Activated naive CD4-positive, alpha-beta T cell (primary cell): ENCODE data around the gene GOLPH3.
"Not testable (repeated sequence)": the region's sequence is repeated elsewhere in the genome, so short reads cannot be mapped to it uniquely, and the experiment has no call there.

ENCODE experiments used
- DNase-seq, 4 experiments: peaks; one replicate each; lab custom pipeline; 2025; lab: John Stamatoyannopoulos, UW

GOLPH3 gene

DNA sequence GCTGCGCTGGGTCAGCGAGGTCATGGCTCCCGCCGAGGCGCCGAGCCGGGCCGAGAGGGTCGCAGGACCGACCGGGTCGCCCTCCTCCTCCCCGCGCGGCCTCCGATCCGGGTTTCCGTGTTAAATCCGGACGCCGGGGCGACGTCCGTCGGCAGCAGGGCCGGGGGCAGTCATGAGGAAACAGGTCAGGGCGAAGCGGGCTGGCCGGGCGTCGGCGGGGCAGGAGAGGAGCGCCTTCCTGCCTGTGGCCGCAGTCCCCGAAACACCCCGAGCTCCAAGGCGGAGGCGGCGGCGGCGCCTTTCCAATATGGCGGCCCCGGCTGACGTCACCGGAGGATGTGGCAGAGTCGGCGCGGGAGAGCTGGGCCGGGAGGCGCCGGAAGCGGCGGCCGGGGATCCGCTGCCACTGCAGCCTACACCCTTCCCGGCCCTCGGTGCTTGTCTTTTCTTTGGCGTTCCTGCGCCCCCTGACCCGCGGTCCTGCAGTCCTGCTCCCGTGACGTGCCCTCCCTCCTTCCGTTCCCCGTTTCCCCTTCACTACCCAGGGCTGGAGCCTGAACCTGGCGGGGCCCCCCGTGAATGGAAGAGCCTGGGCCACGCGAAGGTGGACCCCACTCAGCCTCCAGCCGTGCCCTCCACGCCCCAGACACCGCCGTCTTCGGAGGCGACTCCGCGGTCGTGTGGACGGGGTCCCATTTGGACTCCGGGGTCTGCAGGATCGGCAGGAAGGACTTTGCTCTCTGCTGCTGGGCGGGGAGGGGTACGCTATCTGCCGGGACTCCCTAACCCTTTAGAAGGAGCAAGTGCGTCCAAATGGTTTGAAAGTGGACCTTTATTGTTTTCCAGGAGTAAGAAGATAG lies at the start of gene GOLPH3:
Gene GOLPH3 (minus strand): TSS at position 309 of the 860 bp plus-strand sequence. CDS start 285 bp downstream, at position 24.
- peak; percentile 75 to 90 (median 79) for DNase-seq

DNA sequence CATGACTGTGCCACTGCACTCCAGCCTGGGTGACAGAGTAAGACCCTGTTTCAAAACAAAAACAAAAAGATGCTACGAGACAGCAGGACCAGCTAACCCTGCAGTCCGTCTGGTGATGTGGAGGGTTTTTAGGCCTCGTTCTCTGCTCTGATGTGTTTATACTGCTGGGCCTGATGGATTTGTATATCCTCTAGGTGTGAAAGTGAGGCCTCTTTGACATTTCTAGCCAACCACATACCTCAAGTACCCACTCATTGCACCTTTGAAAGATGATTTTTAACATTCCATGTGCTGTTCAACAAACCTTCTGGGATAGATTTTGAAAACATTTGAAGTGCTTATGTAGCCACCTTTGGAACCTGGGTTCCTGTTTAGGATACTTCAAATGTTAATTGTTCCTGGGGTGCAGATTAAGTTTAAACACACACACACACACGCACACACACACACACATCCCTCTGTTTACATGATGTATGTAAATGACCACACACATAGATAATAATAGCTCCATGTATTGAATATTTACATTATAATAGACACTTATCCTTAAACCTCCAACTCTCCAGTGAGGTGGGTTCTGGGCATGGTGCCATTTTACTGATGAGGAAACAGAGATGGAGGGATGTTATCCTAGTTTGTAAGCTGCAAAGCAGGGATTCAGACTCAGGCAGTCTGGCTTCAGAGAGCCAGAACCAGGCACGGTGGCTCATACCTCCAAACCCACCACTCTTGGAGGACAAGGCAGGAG lies 48.8 kb upstream of the GOLPH3 start:
- no peak for DNase-seq

- no peak for DNase-seq
These were observed 43.8 kb upstream of the GOLPH3 start for GRCh38 chr5:32217886-32218396.

GRCh38 chr5:32214344-32214743 lies 40.2 kb upstream of the GOLPH3 start:
- DNase-seq, result not testable (repeated sequence)

- DNase-seq, result no peak
These were observed 36.0 kb upstream of the GOLPH3 start for GRCh38 chr5:32210151-32210550.

DNA sequence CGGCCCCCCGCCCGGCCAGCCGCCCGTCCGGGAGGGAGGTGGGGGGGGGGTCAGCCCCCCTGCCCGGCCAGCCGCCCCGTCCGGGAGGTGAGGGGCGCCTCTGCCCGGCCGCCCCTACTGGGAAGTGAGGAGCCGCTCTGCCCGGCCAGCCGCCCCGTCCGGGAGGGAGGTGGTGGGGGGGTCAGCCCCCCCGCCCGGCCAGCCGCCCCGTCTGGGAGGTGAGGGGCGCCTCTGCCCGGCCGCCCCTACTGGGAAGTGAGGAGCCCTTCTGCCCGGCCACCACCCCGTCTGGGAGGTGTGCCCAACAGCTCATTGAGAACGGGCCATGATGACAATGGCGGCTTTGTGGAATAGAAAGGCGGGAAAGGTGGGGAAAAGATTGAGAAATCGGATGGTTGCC lies 34.7 kb upstream of the GOLPH3 start:
- not testable (repeated sequence) for DNase-seq

DNA sequence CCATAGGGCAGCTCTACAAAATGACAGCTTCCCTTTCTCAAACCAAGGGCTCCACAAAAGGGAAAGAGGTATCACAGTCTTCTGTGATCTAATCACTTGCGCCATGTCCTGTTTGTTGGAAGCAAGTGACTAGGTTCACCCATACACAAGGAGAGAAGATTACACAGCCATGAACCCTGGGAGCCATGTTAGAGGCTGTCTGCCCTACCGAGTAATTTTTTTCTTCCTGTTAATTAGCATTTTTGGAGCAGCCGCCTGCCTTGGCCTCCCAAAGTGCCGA lies 33.2 kb upstream of the GOLPH3 start:
- DNase-seq, result no peak

DNA sequence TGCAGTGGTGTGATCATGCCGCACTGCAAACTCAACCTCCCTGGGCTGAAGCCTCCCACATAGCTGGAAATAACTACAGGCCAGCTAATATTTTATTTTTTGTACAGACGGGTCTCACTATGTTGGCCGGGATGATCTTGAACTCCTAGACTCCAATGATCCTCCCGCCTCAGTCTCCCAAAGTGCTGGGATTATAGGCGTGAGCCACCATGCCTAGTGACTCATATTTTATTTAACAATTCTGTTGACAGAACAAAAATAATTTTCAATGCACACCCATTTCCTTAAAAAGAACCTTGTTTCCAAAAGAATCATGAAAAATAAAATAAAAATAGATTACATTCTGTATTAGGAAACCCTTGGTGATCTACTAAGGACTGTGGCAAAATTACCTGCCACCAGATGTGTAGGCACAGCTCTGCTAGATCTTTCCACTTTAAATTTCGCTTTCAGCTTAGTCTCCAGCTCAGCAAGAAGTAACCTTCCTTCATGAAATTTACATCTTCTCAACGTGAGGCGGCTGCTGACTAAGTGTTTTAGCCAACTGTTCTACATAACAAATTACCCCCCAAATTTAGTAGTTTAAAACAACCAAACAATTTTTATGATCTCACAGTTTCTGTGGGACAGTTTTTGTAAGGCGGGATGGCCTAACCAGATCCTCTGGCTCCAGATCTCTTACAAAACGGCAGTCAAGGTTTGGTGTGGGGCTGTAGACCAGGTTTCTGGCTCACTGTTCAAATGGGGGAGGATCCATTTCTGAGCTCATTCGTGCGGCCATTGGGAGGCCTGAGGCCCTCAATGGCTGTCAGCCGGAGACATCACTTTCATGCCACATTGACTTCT lies 32.6 kb upstream of the GOLPH3 start:
- DNase-seq, result no peak

GRCh38 chr5:32206053-32206452 lies 31.9 kb upstream of the GOLPH3 start:
- DNase-seq, result no peak

- DNase-seq, result no peak
These were observed 28.3 kb upstream of the GOLPH3 start for GRCh38 chr5:32202394-32202793.

GRCh38 chr5:32201122-32201753 lies 27.1 kb upstream of the GOLPH3 start:
- DNase-seq, result no peak

GRCh38 chr5:32197032-32197431 lies 22.9 kb upstream of the GOLPH3 start:
- no peak for DNase-seq

GRCh38 chr5:32195265-32195664 lies 21.1 kb upstream of the GOLPH3 start:
- no peak for DNase-seq

DNA sequence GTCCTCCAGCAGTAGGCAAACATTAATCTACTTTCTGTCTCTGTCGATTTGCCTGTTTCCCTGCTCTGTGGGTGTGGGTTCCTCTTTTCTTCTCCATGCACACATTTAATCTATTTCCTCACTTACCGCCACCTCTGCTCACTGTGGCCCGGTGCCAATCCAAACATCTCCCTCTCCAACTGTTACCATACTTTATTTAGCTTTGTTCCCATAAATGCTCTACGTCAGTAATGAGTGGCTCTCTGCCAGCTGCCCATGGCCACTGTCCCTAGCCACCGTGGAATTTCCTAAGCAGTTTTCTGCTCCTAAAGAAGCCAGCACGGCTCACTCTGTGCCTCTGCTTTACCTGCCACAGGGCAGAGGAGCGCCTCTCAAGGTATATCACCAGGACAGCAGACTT lies 19.5 kb upstream of the GOLPH3 start:
- no peak for DNase-seq

- no peak for DNase-seq
These were observed 16.0 kb upstream of the GOLPH3 start for GRCh38 chr5:32190095-32190494.

DNA sequence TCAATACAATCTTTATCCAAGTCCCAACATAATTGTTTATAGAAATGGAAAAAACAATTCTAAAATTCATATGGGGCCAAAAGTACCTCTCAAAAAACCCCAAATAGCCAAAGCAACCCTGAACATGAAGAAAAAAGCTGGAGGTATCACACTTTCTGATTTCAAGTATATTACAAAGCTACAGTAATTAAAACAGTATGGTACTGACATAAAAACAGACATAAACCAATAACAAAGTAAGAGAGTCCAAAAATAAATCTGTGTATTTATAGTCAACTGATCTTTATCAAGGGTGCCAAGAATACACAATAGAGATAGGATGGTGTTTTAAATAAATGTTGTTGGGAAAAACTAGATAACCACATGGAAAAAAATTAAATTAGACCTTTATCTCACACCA lies 13.6 kb upstream of the GOLPH3 start:
- no peak for DNase-seq

GRCh38 chr5:32182463-32183063 lies 8.4 kb upstream of the GOLPH3 start:
- no peak for DNase-seq

DNA sequence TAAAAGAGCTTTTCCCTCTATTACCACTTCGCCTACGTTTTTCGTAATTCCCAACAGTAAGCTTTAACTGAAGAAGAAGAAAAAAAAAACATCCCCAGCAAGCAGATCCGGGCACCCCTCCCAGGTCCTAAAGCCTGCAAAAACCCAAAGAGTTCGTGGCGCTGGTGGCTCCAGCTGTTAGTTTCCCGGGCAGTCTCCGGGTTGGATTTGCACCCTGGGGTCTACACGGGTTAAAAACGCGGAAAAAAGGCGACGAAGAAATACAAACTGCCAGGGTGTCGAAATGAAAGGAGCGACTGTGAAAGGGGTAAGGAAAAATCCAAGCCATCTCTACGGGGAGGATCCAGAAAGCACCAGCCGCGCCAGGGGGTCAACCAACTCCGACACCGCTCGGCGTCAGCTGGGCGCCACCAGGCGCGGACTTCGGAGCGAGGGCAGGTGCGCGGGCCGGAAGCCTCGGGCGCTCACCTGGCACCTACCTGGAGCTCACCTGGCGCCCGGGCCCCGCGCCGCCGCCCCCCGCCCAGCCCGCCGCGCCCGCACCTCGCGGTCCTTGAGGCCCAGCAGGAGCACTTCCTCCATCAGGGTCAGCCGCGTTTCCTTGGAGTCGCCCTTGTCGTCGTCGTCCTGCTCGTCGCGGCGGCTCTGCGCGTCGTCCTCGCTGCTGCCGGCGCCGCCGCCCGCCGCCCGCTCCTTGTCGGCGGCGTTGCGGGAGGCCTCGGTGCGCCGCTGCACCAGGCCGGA lies 680 bp downstream of the GOLPH3 start:
- peak in 2 of 4 experiments; percentile 13 to 26 for DNase-seq

DNA sequence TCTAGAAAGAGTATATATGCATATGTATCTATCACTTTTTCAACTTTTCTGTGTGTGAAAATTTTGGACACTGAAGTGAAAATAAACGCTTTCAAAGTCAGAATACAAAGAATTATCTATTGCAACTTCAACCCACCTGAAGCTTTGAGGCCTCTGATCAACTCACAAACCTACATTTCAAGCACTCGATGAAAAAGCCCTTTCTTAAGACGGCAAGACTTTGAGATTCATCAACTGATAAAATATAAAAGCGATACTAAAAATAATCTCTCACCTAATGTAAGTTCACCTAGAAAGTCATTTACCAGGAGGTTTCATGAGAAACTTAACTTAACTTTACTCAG lies 1.2 kb downstream of the GOLPH3 start:
- DNase-seq, result no peak

DNA sequence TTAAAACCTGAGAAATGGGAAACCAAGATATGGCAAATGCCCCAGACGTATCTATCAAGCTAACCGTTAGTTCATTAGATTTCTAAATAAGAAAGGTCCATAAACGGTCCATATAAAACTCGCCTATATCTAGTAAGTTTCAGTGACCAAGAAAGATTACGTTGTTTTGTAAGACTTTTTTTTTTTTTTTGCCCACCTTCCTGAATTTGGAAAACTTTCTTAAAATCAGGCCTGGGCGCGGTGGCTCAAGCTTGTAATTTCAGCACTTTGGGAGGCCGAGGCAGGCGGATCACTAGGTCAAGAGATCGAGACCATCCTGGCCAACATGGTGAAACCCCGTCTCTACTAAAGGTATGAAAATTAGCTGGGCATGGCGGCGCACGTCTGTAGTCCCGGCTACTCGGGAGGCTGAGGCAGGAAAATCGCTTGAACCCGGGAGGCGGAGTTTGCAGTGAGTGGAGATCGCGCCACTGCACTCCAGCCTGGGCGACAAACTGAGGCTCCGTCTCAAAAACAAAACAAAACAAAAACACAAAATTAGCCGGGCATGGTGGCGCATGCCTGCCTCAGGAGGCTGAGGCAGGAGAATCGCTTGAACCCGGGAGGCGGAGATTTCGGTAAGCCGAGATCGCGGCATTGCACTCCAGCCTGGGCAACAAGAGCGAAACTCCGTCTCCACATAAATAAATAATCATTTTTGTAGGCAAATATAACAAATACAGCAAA lies 1.8 kb downstream of the GOLPH3 start:
- DNase-seq, result not testable (repeated sequence)
